HCT116 (cell line): Measurements from ENCODE around the gene ASAP3. TPM values are rescaled to one million over a fixed set of nuclear protein-coding genes. Genes with fewer than 3 reads are reported as not detected.

ENCODE experiments used
- ATAC-seq: fragments of 200-7000 bp; cut with Tn5 transposase; 2 replicates; pipeline ENCODE4 v1.9.1; 2020; ENCODE audit warnings: mild to moderate bottlenecking, moderate library complexity
- BruUV-seq: library from RNA; stranded (reverse); fragments of 400-500 nt; replicated peaks from 2 replicates; lab custom pipeline; 2021; lab: Mats Ljungman, UMichigan
- CTCF ChIA-PET: fragments of 300-600 bp; sonication (Branson Sonifier 250); formaldehyde crosslinking; loops from one replicate; lab custom pipeline; 2021; ENCODE audit warnings: antibody characterized with exemption; lab: Charles Lee
- POLR2A ChIA-PET: fragments of 300-600, 350-600 bp; sonication (Branson Sonifier 250); formaldehyde crosslinking; loops from one replicate; lab custom pipeline; 2021; ENCODE audit warnings: antibody characterized with exemption; lab: Charles Lee
- RAD21 ChIA-PET, 2 experiments: fragments of 300-600 bp; sonication (Branson Sonifier 250); formaldehyde crosslinking; loops; one replicate each; lab custom pipeline; 2023; ENCODE audit warnings: low total read pairs in 2 of 2; ENCODE audit not compliant: uncharacterized antibody in 2 of 2, unreplicated experiment in 2 of 2, low non-redundant PET in 1 of 2; lab: Charles Lee
- DNase-seq: peaks from one replicate; pipeline ENCODE4 v3.0.0-alpha.2; 2010; ENCODE audit warnings: low read depth, low spot score
- H2AFZ ChIP-seq: fragments of 200-600 bp; shearing (Covaris generic), sonication (generic); 2 replicates; pipeline ENCODE4 v1.6.1; 2017; ENCODE audit warnings: low read depth, mixed run types, mixed read lengths, antibody characterized with exemption, low read length; ENCODE audit not compliant: poor library complexity, severe bottlenecking
- H3K27ac ChIP-seq: 2 replicates; pipeline ENCODE4 v1.5.1; 2012; ENCODE audit warnings: low read depth, low read length
- H3K27me3 ChIP-seq: fragments of 200-600 bp; sonication (generic); 2 replicates; pipeline ENCODE4 v1.6.1; 2016; ENCODE audit warnings: mixed run types, low read length, mixed read lengths; ENCODE audit not compliant: insufficient read depth
- H3K36me3 ChIP-seq, 2 experiments: fragments of 200-500 bp in 1 of 2; fragments of 200-600 bp in 1 of 2; sonication (Bioruptor generic) in 1 of 2; sonication (generic) in 1 of 2; 2 replicates each; pipeline versions ENCODE4 v1.5.1 to v1.6.1; 2014 to 2016; ENCODE audit warnings: low read length in 2 of 2, inconsistent platforms in 1 of 2, mixed read lengths in 1 of 2, mixed run types in 1 of 2; ENCODE audit not compliant: insufficient read depth in 2 of 2, control insufficient read depth in 1 of 2
- H3K4me1 ChIP-seq, 2 experiments: fragments of 200-600 bp in 1 of 2; sonication (generic) in 1 of 2; 2 replicates each; pipeline versions ENCODE4 v1.5.1 to v1.6.1; 2012 to 2017; ENCODE audit warnings: low read length in 2 of 2, inconsistent platforms in 1 of 2, mild to moderate bottlenecking in 1 of 2, mixed read lengths in 1 of 2, mixed run types in 1 of 2, moderate library complexity in 1 of 2; ENCODE audit not compliant: insufficient read depth in 2 of 2, control insufficient read depth in 1 of 2
- H3K4me2 ChIP-seq: fragments of 200-600 bp; sonication (generic); 2 replicates; pipeline ENCODE4 v1.6.1; 2017; ENCODE audit warnings: mixed run types, low read length, mixed read lengths
- H3K4me3 ChIP-seq, 2 experiments: fragments of 200-600 bp in 1 of 2; sonication (generic) in 1 of 2; replicated peaks in 1 of 2; 2 replicates each; pipeline ENCODE4 v1.5.1; 2011 to 2016; ENCODE audit warnings: low read length in 2 of 2, control low read depth in 1 of 2, low read depth in 1 of 2, mild to moderate bottlenecking in 1 of 2, mixed read lengths in 1 of 2, mixed run types in 1 of 2
- H3K79me2 ChIP-seq: fragments of 200-600 bp; sonication (generic); 2 replicates; pipeline ENCODE4 v1.6.1; 2017; ENCODE audit warnings: mild to moderate bottlenecking, mixed run types, low read length, moderate library complexity, mixed read lengths; ENCODE audit not compliant: insufficient read depth
- H3K9ac ChIP-seq: fragments of 200-600 bp; sonication (generic); 2 replicates; pipeline ENCODE4 v1.6.1; 2016; ENCODE audit warnings: low read length, mixed read lengths
- H3K9me2 ChIP-seq: fragments of 200-600 bp; sonication (generic), shearing (Covaris generic); 2 replicates; pipeline ENCODE4 v1.6.1; 2017; ENCODE audit warnings: mixed run types, mild to moderate bottlenecking, moderate library complexity; ENCODE audit not compliant: insufficient read depth
- H3K9me3 ChIP-seq, 2 experiments: fragments of 200-500 bp in 1 of 2; fragments of 200-600 bp in 1 of 2; sonication (Bioruptor generic) in 1 of 2; sonication (generic) in 1 of 2; 2 replicates each; pipeline ENCODE4 v1.6.1; 2014 to 2017; ENCODE audit warnings: low read length in 2 of 2, mixed read lengths in 2 of 2, inconsistent platforms in 1 of 2, low read depth in 1 of 2, mild to moderate bottlenecking in 1 of 2, mixed run types in 1 of 2, moderate library complexity in 1 of 2; ENCODE audit not compliant: control insufficient read depth in 1 of 2, insufficient read depth in 1 of 2
- H4K20me1 ChIP-seq: fragments of 200-600 bp; sonication (generic), shearing (Covaris generic); 2 replicates; pipeline ENCODE4 v1.6.1; 2017; ENCODE audit warnings: mixed run types, mild to moderate bottlenecking, moderate library complexity; ENCODE audit not compliant: insufficient read depth
- CBX3 ChIP-seq: IDR thresholded peaks from 2 replicates; pipeline ENCODE4 v1.6.1; 2012; ENCODE audit warnings: low read depth
- CEBPB ChIP-seq: IDR thresholded peaks from 2 replicates; pipeline ENCODE4 v1.6.1; 2012; ENCODE audit warnings: low read depth
- EZH2phosphoT487 ChIP-seq: fragments of 200-600 bp; IDR thresholded peaks from 2 replicates; pipeline ENCODE4 v1.6.1; 2018; ENCODE audit warnings: antibody characterized with exemption, borderline replicate concordance
- FOSL1 ChIP-seq: IDR thresholded peaks from 2 replicates; pipeline ENCODE4 v1.6.1; 2012; ENCODE audit warnings: low read depth
- JUND ChIP-seq: IDR thresholded peaks from 2 replicates; pipeline ENCODE4 v1.6.1; 2012
- POLR2A ChIP-seq: IDR thresholded peaks from 2 replicates; pipeline ENCODE4 v1.7.0; 2011; ENCODE audit warnings: borderline replicate concordance; ENCODE audit not compliant: insufficient read depth, insufficient read length; ENCODE audit errors: extremely low read depth
- POLR2AphosphoS5 ChIP-seq: IDR thresholded peaks from 2 replicates; pipeline ENCODE4 v1.6.1; 2011; ENCODE audit warnings: mild to moderate bottlenecking, low read depth, low read length, moderate library complexity
- RAD21 ChIP-seq: IDR thresholded peaks from 2 replicates; pipeline ENCODE4 v1.6.1; 2012; ENCODE audit warnings: low read depth, mild to moderate bottlenecking
- SIN3A ChIP-seq: IDR thresholded peaks from 2 replicates; pipeline ENCODE4 v1.6.1; 2012; ENCODE audit warnings: low read depth
- SP1 ChIP-seq: IDR thresholded peaks from 2 replicates; pipeline ENCODE4 v1.6.1; 2012; ENCODE audit warnings: low read depth
- SRF ChIP-seq: IDR thresholded peaks from 2 replicates; pipeline ENCODE4 v1.6.1; 2012; ENCODE audit warnings: low read depth
- TCF7L2 ChIP-seq: IDR thresholded peaks from 2 replicates; pipeline ENCODE4 v1.7.0; 2011; ENCODE audit warnings: borderline replicate concordance, inconsistent platforms; ENCODE audit not compliant: insufficient read depth, insufficient read length; ENCODE audit errors: extremely low read depth
- ZNF274 ChIP-seq: fragments of 200-500 bp; sonication (Bioruptor generic); IDR thresholded peaks from 2 replicates; pipeline ENCODE4 v1.6.1; 2014; ENCODE audit warnings: mild to moderate bottlenecking, low read depth, low read length, inconsistent platforms
- intact Hi-C: fragments of 100-400 bp; cut with micrococcal nuclease; formaldehyde crosslinking; loops from 2 replicates; pipeline ENCODE4 v1.10.0; 2022
- total RNA-seq: library from RNA; stranded (reverse); gene quantifications from one replicate; pipeline ENCODE4 v1.2.1, GENCODE V29; 2021; ENCODE audit not compliant: unreplicated experiment
- TF ChIP-seq, protein P1 (sequence below), 3 experiments: fragments of 200-600 bp in 1 of 3; sonication (generic) in 1 of 3; IDR thresholded peaks in 2 of 3; conservative IDR thresholded peaks in 1 of 3; 2 replicates each; pipeline ENCODE4 v1.5.1; 2012 to 2017; ENCODE audit warnings: low read depth in 2 of 3, low read length in 2 of 3, antibody characterized with exemption in 1 of 3, borderline replicate concordance in 1 of 3, control low read depth in 1 of 3, mild to moderate bottlenecking in 1 of 3, mixed read lengths in 1 of 3, mixed run types in 1 of 3, moderate library complexity in 1 of 3; ENCODE audit not compliant: insufficient read depth in 1 of 3
- TF ChIP-seq, protein P2 (sequence below): IDR thresholded peaks from 2 replicates; pipeline ENCODE4 v1.6.1; 2011; ENCODE audit warnings: mild to moderate bottlenecking, low read length, moderate library complexity; ENCODE audit not compliant: insufficient replicate concordance; ENCODE audit errors: extremely low read depth

The ASAP3 gene
- total RNA-seq, 1 experiment from 2014 or later: 19.7 TPM

DNA sequence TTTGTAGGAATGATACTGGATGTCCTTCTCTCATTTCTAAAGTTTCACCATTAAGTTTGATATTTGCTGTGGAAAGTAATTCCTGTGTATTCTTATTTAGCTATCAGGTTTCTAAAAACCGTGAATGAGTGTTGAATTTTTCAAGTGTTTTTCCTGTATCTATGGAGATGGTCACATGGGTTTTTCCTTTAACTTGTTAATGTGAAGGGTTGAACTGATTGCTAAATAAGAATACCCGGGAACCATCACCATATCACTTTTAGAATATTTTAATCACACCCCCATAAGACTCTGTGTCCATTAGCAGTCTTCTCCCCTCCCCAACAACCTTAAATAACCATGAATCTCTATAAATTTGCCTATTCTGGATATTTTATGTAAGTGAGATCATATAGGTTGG, 16.5 kb upstream of the ASAP3 start:
- H3K36me3 ChIP-seq: no peaks in the 10 kb centered on the region
- H3K9ac ChIP-seq: no peak overlapping the region
- ChIA-PET CTCF (interaction anchor here (1.0 to 2.4 kb wide), 2 partner anchors 28 to 39 kb away, joined by 3 to 7 read pairs; no protein-coding TSS in a partner anchor), RAD21 (no interaction called here), POLR2A (no interaction called here)
- no peak overlapping the region for H2AFZ ChIP-seq
- H3K27ac ChIP-seq: no peak overlapping the region
- H4K20me1 ChIP-seq: no peaks in the 10 kb centered on the region
- BruUV-seq: no TSS peak
- H3K9me2 ChIP-seq: no peaks in the 10 kb centered on the region
- peaks cover 0 to 3% of the 10 kb centered on the region in 2 experiments; a peak in 1 of 4 replicates for H3K4me1 ChIP-seq
- H3K4me3 ChIP-seq: no peak overlapping the region
- no peak overlapping the region for H3K4me2 ChIP-seq
- DNase-seq (no peak), ATAC-seq (no peak)
- intact Hi-C loops: no loop called here
- no peaks in the 10 kb centered on the region for H3K79me2 ChIP-seq
- no peaks in the 10 kb centered on the region for H3K27me3 ChIP-seq
- H3K9me3 ChIP-seq: no peaks in the 10 kb centered on the region
- no peak for TF ChIP-seq RAD21
- TF ChIP-seq CBX3: no peak
- no peak for TF ChIP-seq SRF
- no peak for TF ChIP-seq TCF7L2
- TF ChIP-seq ZNF274: no peak
- no peak for TF ChIP-seq FOSL1
- no peak for TF ChIP-seq JUND
- TF ChIP-seq POLR2AphosphoS5: no peak
- TF ChIP-seq, protein P1, sequence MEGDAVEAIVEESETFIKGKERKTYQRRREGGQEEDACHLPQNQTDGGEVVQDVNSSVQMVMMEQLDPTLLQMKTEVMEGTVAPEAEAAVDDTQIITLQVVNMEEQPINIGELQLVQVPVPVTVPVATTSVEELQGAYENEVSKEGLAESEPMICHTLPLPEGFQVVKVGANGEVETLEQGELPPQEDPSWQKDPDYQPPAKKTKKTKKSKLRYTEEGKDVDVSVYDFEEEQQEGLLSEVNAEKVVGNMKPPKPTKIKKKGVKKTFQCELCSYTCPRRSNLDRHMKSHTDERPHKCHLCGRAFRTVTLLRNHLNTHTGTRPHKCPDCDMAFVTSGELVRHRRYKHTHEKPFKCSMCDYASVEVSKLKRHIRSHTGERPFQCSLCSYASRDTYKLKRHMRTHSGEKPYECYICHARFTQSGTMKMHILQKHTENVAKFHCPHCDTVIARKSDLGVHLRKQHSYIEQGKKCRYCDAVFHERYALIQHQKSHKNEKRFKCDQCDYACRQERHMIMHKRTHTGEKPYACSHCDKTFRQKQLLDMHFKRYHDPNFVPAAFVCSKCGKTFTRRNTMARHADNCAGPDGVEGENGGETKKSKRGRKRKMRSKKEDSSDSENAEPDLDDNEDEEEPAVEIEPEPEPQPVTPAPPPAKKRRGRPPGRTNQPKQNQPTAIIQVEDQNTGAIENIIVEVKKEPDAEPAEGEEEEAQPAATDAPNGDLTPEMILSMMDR (IDR thresholded peaks at IDR 0.05 in 2 of 3, conservative IDR thresholded peaks at IDR 0.05 in 1 of 3; ENCODE audit: borderline replicate concordance in 1 of 3, insufficient read depth in 1 of 3, low read depth in 2 of 3, low read length in 2 of 3): no peak
- TF ChIP-seq EZH2phosphoT487: no peak
- no peak for TF ChIP-seq POLR2A
- no peak for TF ChIP-seq SIN3A
- TF ChIP-seq CEBPB: no peak
- no peak for TF ChIP-seq SP1
- TF ChIP-seq, protein P2, sequence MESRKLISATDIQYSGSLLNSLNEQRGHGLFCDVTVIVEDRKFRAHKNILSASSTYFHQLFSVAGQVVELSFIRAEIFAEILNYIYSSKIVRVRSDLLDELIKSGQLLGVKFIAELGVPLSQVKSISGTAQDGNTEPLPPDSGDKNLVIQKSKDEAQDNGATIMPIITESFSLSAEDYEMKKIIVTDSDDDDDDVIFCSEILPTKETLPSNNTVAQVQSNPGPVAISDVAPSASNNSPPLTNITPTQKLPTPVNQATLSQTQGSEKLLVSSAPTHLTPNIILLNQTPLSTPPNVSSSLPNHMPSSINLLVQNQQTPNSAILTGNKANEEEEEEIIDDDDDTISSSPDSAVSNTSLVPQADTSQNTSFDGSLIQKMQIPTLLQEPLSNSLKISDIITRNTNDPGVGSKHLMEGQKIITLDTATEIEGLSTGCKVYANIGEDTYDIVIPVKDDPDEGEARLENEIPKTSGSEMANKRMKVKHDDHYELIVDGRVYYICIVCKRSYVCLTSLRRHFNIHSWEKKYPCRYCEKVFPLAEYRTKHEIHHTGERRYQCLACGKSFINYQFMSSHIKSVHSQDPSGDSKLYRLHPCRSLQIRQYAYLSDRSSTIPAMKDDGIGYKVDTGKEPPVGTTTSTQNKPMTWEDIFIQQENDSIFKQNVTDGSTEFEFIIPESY: no peak
- TF ChIP-seq, all 23 proteins: peak for 0
